Activated CD8-positive, alpha-beta memory T cell treated with anti-CD3 and anti-CD28 coated beads, Interleukin-2, amount 50 U/mL, for 1 hour (primary cell): ENCODE data around the gene TMEM151B.

Experiments used
- DNase-seq: peaks from one replicate; pipeline ENCODE4 v3.0.0-alpha.2; 2020; ENCODE audit errors: extremely low read depth

The TMEM151B gene

DNA sequence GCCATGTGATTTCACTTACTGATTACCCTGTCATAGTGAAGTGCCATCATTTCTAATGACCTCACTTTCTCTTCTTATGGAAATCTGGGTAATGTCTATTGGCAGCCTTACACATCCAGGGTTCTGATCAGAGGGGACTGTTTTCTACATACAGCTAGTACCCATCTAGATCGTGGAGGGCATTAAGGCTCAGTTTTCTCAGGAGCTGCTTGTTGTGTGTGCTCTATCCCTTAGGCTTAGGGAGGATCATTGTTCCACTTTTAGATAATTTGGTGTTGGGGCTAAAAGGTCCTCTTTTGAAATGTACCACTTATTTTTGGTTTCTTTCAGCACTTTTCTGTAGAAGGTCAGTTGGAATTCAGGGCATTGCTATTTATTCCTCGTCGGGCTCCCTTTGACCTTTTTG lies 19.5 kb upstream of the TMEM151B start:
- DNase-seq: no peak

DNA sequence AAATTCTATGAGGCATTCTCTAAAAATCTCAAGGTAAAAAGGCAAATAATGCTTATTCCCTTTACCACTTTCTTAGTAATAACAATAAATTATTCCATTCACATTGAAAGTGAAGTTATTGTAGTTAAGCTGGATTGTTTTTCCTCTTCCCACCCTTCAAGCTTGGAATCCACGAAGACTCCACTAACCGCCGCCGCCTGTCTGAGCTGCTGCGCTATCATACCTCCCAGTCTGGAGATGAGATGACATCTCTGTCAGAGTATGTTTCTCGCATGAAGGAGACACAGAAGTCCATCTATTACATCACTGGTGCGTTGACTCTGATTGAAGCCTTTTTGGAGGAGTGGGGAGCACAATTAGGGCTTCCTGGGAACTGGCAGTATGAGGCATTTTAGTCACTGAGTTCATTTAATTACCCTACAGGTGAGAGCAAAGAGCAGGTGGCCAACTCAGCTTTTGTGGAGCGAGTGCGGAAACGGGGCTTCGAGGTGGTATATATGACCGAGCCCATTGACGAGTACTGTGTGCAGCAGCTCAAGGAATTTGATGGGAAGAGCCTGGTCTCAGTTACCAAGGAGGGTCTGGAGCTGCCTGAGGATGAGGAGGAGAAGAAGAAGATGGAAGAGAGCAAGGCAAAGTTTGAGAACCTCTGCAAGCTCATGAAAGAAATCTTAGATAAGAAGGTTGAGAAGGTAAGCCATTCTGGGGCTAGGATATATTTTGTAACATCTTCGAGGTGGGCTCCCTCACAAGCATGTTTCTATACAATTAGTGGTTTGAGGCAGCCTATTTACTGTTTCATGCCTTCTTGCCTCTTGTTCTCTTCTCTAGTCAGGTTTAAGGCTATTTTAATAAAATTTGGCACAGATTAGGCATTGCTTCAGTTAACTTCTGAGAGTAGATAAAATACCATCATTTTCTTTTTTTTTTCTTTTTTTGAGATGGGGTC lies 18.4 kb upstream of the TMEM151B start:
- DNase-seq: no peak

GRCh38 chr6:44253307-44254101 lies 16.7 kb upstream of the TMEM151B start:
- DNase-seq: no peak

DNA sequence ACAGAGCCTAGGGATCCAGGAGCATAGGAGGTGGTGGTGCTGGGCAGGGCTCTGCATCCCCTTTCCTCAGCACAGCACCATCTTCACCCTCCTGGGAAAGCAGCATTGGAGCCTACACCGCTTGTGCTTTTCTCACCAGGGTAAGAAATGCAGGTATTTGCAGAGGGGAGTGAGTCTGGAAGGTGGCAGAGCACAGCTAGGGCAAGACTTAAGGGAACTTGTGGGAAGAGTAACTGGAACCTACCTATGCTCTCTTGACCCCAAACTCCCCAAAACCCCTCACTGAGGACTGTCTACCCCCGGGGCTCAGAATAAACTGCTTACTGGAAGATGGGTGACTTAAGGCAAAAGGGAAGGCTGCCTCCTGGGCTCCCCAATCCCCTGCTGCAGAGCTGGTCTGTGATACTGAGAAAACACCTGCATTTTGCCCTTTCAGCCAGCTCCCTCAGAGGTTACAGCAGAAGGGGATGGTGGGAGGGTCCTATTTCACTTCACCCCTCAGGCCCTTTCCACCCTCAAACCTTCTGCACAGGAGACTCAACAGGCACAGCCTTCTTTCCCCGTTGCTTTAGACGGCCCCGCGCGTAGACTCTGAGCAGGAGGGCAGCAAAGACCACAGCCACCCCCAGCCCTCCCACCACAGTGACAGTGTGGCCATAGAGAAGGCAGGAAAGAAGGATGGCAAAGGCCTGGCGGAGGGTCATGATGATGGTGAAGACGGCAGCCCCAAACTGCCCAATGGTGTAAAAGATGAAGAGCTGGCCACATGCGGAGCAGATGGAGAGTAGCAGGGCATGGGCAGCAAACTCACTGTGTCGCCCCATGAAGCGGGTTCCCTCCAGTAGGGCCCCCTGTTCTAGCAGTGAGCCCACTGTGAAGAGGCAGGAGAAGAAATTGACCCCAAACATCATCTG lies 15.8 kb upstream of the TMEM151B start:
- no peak for DNase-seq

- DNase-seq: no peak
Observed at GRCh38 chr6:44255105-44255808, 15.0 kb upstream of the TMEM151B start.

GRCh38 chr6:44255871-44256774 lies 14.1 kb upstream of the TMEM151B start:
- no peak for DNase-seq

- no peak for DNase-seq
Observed at GRCh38 chr6:44256775-44257024, 13.6 kb upstream of the TMEM151B start.

- no peak for DNase-seq
Observed at GRCh38 chr6:44257025-44257752, 13.1 kb upstream of the TMEM151B start, which contains the start of gene SLC35B2. SLC35B2 (minus strand) TSS chr6:44257528; CDS start chr6:44257410, 118 bp downstream.

- DNase-seq: no peak
Observed at GRCh38 chr6:44257753-44258324, 12.4 kb upstream of the TMEM151B start.

DNA sequence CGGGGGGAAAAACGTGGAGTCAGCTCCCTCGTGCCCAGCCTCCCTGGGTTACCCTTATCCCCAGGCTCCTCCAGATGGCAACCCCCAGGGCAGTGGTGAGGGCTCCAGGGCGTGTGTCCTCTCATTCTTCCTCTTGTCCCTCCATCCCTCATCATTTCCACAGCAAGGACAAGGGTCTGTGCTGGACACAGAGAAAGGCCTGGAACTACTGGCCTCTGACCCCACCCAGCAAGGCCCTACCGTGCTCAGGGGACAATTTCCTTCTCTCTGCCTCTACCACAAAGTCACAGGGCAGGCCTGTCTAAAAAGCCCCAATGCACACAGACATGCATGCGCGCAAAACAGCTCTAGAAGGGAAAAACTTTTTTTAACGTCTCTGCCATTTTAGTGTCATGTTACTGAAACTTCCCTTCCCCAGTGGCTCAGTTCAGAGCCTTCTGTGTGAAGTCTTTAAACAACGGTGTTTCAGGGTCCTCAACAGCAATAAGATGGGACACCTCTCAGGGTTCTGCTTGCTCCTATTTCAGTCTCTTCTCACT lies 11.9 kb upstream of the TMEM151B start:
- no peak for DNase-seq

DNA sequence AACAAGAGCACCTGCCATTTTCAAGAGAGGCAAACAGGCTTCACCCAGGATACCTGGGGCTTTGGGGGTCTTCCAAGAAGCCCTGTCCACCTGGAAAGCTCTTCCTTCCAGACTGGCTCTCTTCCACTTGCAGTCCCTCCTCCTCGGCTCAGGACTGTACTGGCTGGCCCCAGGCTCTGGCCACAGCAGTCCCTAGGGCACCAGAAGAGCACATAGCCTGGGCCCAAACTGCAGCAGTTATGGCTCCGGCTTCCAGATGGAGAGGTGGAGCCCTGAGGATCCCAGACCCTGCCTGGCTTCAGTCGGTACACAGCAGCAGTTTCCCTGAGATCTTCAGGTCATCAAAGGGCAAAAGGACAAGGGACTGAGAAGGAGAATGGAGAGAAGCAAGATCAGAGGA lies 11.3 kb upstream of the TMEM151B start:
- no peak for DNase-seq

DNA sequence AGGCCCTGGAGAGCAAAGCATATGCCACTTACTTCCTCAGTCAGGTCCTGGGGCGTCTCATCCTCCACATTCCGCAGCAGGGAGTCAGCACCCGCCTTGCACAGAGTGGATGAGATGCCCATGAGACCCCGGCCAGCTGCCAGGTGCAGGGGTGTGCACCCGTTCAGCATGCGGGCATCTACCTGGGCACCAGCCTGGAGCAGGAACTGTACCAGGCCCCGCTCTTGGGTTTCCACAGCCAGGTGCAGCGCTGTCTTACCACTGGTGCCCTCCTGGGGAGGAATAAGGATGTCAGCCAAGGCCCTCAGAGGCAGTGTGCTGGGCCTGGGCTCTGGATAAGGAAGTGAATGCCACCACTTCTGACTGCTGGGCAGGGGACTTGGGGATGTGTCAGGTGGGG lies 10.2 kb upstream of the TMEM151B start:
- no peak for DNase-seq

DNA sequence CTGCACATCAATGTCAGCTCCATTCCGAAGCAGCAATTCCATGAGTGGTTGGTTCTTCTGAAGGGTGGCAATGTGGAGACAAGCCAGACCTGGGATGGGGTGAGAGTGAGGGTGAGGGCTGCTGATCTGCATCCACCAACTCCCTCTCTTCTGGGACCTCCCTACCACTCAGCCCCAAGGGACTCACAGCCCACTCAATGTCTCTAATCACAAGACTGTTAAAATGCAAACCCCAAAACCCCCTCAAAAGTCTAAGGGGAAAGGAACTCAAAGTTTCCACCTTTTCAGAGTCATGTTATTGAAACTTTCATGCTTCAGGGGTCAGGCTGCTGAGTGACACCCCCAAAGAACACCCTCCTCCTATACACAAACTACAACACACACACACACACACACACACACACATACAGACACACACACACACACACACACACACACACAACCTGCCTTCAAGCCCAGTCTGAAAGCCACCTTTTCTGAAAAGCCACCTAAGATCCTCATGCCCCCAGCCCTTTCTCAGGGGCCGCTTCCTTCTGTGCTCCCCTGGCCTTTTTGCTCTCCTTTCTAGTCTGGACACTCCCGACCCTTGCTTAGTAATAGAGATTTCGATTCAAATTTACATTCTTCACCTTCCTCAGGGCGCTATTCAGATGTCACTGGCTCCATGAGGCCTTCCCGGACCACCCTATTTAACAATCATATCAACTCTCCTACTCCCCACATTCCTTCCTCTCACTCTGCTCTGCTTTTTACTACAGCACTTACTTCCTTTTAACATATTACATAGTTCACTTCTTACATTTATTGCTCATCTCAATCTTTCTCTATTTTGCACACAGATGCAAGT lies 9.6 kb upstream of the TMEM151B start:
- no peak for DNase-seq

DNA sequence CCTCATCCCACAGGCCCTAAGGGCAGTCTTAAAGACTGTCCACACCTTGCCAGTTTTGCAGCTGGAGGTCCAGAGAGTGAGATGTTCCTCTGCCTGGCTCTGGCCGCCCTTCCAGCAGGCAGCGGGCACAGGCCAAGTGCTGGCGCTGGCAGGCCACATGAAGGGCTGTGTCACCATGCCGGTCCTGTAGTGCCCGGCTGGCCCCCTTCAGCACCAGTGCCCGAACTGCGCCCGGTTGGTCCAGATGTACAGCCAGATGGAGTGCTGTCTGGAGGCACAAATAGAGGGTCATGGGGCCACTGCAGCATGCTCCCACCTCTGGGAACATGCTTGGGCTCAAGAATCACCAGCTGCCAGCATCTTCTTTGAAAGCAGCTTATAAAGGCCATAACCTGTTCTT lies 8.7 kb upstream of the TMEM151B start:
- DNase-seq: no peak

- no peak for DNase-seq
Observed at GRCh38 chr6:44262467-44263353, 7.5 kb upstream of the TMEM151B start.

DNA sequence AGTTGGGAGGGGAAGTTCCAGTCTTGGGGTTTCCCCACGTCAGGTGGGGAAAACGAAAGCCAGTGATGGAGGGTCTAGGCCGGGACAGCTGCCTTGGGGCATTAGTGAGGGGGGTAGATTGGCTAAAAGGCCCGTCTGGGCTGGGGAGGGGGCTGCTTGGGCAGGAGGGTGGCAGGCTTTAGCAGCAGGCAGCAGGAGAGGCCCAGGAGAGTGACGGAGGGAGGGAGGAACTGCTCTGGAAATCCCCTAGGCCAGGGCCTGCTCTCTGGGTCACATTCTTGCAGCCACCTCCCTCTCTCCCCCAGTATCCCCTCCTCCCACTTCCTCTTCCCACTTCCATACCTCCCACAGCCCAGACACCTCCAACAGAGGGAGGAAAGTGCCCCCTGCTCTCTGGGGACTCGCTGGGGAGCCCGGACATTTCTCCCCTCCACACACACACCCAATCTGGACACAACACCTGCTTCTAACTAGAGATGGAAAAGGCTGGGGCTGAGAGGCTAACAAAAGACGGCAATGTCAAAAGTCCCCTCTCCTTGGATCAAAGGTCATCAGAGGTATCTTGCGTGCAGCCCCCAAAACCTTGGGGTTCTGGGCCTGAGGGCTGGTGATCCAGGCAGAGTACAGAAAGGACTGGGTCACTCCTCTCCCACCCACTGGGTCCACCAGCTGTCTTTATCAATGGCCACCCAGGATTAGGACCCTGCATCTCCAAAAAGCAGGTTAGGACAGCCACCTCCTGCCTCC lies 6.7 kb upstream of the TMEM151B start:
- no peak for DNase-seq
